Measurements from ENCODE around the gene USP12. TPM values are rescaled to one million over a fixed set of nuclear protein-coding genes. Genes with fewer than 3 reads are reported as not detected.
A peak's percentile ranks its signal among the peaks of the same experiment; 100 is the strongest.

The USP12 gene
- total and polyA plus RNA-seq, 2 experiments from 2014 or later, result 18.4 to 39.3 TPM

- no peaks in the 10 kb centered on the region for H3K36me3 ChIP-seq (ENCODE audit: insufficient read depth)
- H4K20me1 ChIP-seq (replicated peaks; ENCODE audit: insufficient read depth), result no peaks in the 10 kb centered on the region
- H3K4me2 ChIP-seq, result no peak overlapping the region
- no peak overlapping the region for H3K4me3 ChIP-seq
- H3K27me3 ChIP-seq (ENCODE audit: insufficient read depth), result no peaks in the 10 kb centered on the region
- peaks cover 17% of the 10 kb centered on the region for H3K4me1 ChIP-seq (ENCODE audit: insufficient read depth)
- Mint-ChIP-seq H3K9me3 (peaks cover 6% of the 10 kb centered on the region), H3K27ac (no peak overlapping the region), H3K4me1 (peaks cover 22% of the 10 kb centered on the region), H3K36me3 (ENCODE audit: low read depth) (peaks cover 3% of the 10 kb centered on the region; the same call in 2 of the 3 replicates), H3K4me3 (no peak overlapping the region), H3K27me3 (ENCODE audit: insufficient read depth, low read depth, poor library complexity) (peaks cover 5% of the 10 kb centered on the region)
- ATAC-seq (no peak), DNase-seq (ENCODE audit: low spot score) (no peak)
- TF ChIP-seq CTCF (conservative IDR thresholded peaks at IDR 0.05; ENCODE audit: low read depth in 2 of 2) (no peak), ZNF114 (CRISPR knock-in tag; IDR thresholded peaks at IDR 0.05) (no peak), STAT1 (IDR thresholded peaks at IDR 0.05; ENCODE audit: unreplicated experiment) (no peak), ZNF462 (CRISPR knock-in tag; IDR thresholded peaks at IDR 0.05) (no peak), REST (IDR thresholded peaks at IDR 0.05; ENCODE audit: unreplicated experiment) (no peak), NANOG (IDR thresholded peaks at IDR 0.05; ENCODE audit: borderline replicate concordance) (no peak), CREB1 (CRISPR knock-in tag; IDR thresholded peaks at IDR 0.05; ENCODE audit: low read depth) (no peak)
- H3K79me2 ChIP-seq (replicated peaks; ENCODE audit: insufficient read depth), result no peaks in the 10 kb centered on the region
- 0 out of 2 replicates have a peak overlapping the region, but pooled peaks have one; percentile 43 for H2AFZ ChIP-seq
- H3K27ac ChIP-seq (ENCODE audit: low read depth), result no peak overlapping the region
- H3K9me2 ChIP-seq (ENCODE audit: insufficient read depth), result no peaks in the 10 kb centered on the region
- H3F3A ChIP-seq (replicated peaks; ENCODE audit: low read depth), result no peaks in the 10 kb centered on the region
Observed at GRCh38 chr13:27016875-27017274, 154.7 kb downstream of the USP12 start.

Data from GM23338 (cell line).